ENCODE measurements around the gene ADSS1. TPM values are rescaled to one million over a fixed set of nuclear protein-coding genes. Genes with fewer than 3 reads are reported as not detected.

The ADSS1 gene
- total and polyA plus RNA-seq, 2 donors: 5.4 to 8.4 TPM

DNA sequence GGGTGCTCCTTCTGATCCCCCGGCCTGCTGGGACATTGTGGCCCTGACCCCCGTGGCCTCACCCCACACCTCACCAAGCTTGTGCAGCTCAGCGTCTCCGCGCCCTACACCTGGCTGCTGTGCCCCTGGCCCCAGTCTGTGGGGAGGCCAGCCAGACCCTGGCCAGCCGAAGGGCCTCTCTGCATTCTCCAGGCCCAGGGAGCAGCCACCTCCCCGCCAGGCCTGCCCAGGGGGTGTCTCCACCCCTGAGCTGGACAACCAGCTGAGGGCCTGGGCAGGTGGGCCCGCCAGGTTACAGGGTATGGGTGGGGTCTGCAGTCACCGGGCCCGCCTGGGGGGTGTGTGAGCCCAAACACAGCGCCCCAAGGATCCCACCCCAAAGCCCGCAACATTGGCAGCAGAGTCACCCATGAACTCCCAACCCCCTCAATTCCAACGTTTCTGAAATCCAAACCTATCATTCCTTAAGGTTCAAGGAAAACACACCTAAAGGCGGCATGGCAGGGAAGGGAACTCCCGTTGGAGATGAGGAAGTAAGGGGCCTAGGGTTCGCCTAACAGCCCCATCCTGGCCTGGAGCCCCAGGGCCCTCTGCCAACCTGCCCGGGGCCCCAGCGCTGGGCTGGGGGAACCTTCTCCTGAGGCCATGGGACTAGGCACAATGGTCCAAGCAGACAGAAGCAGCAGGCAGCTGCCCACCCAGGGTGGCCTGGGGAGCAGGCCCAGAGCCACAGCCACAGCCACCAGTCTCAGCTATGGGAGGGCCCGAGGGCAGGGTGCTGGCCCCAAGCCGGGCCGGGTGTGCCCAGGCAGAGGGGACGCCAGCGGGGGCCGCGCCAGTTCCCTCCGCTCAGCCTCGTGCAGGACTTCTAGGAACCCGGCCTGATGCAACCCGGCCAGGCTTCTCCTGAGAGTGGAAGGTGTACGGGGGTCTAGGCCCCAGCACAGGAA, 63.0 kb downstream of the ADSS1 start:
- H3K27ac ChIP-seq (ENCODE audit: low read depth): no peak overlapping the region
- no peaks in the 10 kb centered on the region for H3K4me1 ChIP-seq (ENCODE audit: insufficient read depth)
- DNase-seq (ENCODE audit: extremely low spot score): no peak
- WGBS: 83% methylated on average over 30 of the region's 30 CpGs
- H3K36me3 ChIP-seq (ENCODE audit: insufficient read depth): no peaks in the 10 kb centered on the region
- H3K4me3 ChIP-seq (ENCODE audit: low read depth, low read length): no peak overlapping the region

GRCh38 chr14:104787736-104788135, 63.7 kb downstream of the ADSS1 start:
- no peaks in the 10 kb centered on the region for H3K4me1 ChIP-seq (ENCODE audit: insufficient read depth)
- H3K4me3 ChIP-seq (ENCODE audit: low read depth, low read length): no peak overlapping the region
- 82% methylated on average over 7 of the region's 7 CpGs for WGBS
- no peak overlapping the region for H3K27ac ChIP-seq (ENCODE audit: low read depth)
- no peak for DNase-seq (ENCODE audit: extremely low spot score)
- H3K36me3 ChIP-seq (ENCODE audit: insufficient read depth): no peaks in the 10 kb centered on the region

- WGBS: 86% methylated on average over 14 of the region's 14 CpGs
- DNase-seq (ENCODE audit: extremely low spot score): no peak
- H3K4me3 ChIP-seq (ENCODE audit: low read depth, low read length): no peak overlapping the region
- no peak overlapping the region for H3K27ac ChIP-seq (ENCODE audit: low read depth)
- H3K4me1 ChIP-seq (ENCODE audit: insufficient read depth): peaks cover under 1% of the 10 kb centered on the region
- H3K36me3 ChIP-seq (ENCODE audit: insufficient read depth): no peaks in the 10 kb centered on the region
These were observed 64.3 kb downstream of the ADSS1 start for GRCh38 chr14:104788161-104788818.

DNA sequence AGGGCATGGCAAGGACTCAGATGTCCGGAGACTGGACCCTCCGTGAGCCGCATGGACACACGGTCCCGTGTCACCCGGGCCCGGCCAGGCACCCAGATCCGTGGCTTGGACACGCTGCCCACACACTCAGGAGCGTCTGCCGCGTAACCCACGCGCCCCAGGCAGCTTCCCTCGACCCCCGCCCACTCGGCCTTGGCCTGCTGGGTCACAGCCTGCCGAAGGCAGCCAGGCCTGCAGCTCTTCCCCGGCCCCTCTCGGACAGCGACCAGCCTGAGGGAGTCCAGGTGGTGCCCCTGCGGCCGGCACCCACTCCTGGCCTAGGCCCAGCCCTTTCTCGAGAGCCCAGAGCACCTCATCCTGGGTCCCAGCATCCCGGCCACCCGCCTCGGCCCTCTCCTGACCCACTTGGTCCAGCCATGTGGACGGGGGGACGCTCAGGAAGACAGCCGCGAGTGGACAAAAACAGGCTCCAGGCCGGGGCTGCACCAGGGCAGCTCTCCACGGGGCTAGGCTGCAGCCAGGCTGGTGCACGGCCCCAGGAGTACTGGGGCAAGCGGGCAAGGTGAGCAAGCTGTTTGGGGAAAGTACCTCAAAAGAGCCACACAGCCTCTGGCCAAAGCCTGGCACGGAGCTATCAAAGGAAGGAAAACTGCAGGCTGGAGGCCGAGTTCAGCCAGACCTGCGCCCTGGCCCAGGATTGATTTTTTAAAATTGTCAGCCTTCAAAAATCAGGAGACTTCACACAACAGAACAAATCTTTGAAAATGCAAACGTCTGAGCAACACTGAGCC, 65.0 kb downstream of the ADSS1 start:
- no peak overlapping the region for H3K4me3 ChIP-seq (ENCODE audit: low read depth, low read length)
- H3K4me1 ChIP-seq (ENCODE audit: insufficient read depth): peaks cover 2% of the 10 kb centered on the region
- 82% methylated on average over 39 of the region's 39 CpGs for WGBS
- no peaks in the 10 kb centered on the region for H3K36me3 ChIP-seq (ENCODE audit: insufficient read depth)
- no peak overlapping the region for H3K27ac ChIP-seq (ENCODE audit: low read depth)
- no peak for DNase-seq (ENCODE audit: extremely low spot score)

GRCh38 chr14:104789752-104790743, 66.0 kb downstream of the ADSS1 start:
- no peak overlapping the region for H3K27ac ChIP-seq (ENCODE audit: low read depth)

DNA sequence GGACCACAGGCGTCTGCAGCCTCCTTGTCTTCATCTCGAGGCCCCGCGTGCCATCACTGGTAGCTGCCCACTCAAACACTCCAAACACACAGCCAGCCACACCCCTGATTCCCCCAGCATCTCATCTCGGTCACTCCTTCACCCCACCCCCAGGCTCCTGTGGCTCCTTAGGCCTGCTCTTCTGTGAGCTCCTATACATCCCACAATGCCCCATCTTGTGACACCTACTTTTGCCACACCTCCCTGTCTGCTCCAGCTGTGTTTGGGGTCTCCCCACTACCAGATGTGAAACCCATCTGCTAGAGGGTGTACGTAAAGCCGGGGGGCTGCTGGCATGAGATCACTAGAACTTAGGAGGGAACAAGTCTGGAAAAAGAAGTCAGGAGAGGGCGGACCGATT, 67.4 kb downstream of the ADSS1 start:
- peaks cover 2% of the 10 kb centered on the region for H3K4me1 ChIP-seq (ENCODE audit: insufficient read depth)
- H3K27ac ChIP-seq (ENCODE audit: low read depth): no peak overlapping the region
- no peak overlapping the region for H3K4me3 ChIP-seq (ENCODE audit: low read depth, low read length)
- DNase-seq (ENCODE audit: extremely low spot score): no peak
- 89% methylated on average over 9 of the region's 9 CpGs for WGBS
- H3K36me3 ChIP-seq (ENCODE audit: insufficient read depth): no peaks in the 10 kb centered on the region

More at GRCh38 chr14:104789752-104790743, 66.0 kb downstream of the ADSS1 start:
- H3K4me1 ChIP-seq (ENCODE audit: insufficient read depth): peaks cover 2% of the 10 kb centered on the region
- WGBS: 87% methylated on average over 31 of the region's 31 CpGs
- no peak overlapping the region for H3K4me3 ChIP-seq (ENCODE audit: low read depth, low read length)
- H3K36me3 ChIP-seq (ENCODE audit: insufficient read depth): no peaks in the 10 kb centered on the region
- no peak for DNase-seq (ENCODE audit: extremely low spot score)

DNA sequence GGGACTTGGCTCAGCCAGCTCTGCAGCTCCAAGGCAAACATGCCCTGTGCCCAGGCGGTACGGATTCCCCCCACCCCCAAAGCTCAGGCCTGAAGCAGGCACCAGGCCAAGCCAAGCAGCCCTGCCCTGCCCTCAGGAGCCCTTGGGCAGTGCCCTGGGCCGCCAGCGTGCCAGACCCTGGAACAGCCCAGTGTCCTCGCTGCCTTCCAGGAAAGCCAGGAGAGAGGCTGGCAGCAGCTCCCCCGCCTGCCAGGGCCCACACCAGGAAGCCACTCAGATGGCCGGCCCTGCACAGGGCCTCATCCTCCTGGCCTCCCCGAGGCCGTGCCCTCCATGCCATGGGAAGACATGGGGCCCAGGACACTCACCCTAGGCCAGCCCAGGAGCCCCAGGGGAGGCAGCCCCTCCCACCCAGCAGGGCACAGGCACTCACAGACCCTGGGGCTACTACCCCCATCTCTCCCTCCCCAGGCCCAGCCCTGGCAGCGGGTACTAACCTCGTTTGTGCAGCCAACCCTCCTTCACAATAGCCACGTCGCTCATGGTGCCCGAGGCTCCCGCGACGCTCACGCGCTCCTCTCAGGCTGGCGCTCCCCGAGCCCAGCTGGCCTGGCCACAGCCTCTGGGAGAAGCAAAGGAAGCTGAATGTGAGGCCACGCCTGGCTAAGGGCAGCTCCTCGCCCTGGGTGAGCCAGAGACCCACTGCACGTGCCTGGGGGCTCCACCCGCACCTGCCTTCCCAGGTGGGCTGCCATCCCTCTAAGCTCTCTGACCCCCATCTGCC, 68.3 kb downstream of the ADSS1 start:
- WGBS: 87% methylated on average over 25 of the region's 25 CpGs
- Histone ChIP-seq H3K4me3 (ENCODE audit: low read depth, low read length) (no peak overlapping the region), H3K36me3 (ENCODE audit: insufficient read depth) (no peaks in the 10 kb centered on the region), H3K27ac (ENCODE audit: low read depth) (no peak overlapping the region), H3K4me1 (ENCODE audit: insufficient read depth) (peaks cover 2% of the 10 kb centered on the region)
- DNase-seq (ENCODE audit: extremely low spot score): no peak

- Histone ChIP-seq H3K27ac (ENCODE audit: low read depth) (no peak overlapping the region), H3K4me3 (ENCODE audit: low read depth, low read length) (no peak overlapping the region), H3K36me3 (ENCODE audit: insufficient read depth) (no peaks in the 10 kb centered on the region), H3K4me1 (ENCODE audit: insufficient read depth) (peaks cover 2% of the 10 kb centered on the region)
- WGBS: 80% methylated on average over 16 of the region's 16 CpGs
- DNase-seq (ENCODE audit: extremely low spot score): no peak
These were observed 69.1 kb downstream of the ADSS1 start for GRCh38 chr14:104792945-104793702.

DNA sequence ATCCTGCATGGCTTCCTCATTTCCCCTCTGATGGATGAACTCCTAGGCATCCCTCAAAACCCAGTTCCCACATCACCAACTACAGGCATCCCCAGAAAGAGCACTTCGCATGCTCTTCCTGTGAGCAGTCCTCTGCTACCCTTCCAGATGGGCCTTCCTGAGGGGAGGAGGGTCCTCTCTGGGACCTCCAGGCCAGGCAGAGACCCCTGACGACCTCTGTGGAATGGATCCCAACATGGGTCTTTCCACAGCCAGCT, 69.6 kb downstream of the ADSS1 start:
- Histone ChIP-seq H3K36me3 (ENCODE audit: insufficient read depth) (no peaks in the 10 kb centered on the region), H3K27ac (ENCODE audit: low read depth) (no peak overlapping the region), H3K4me1 (ENCODE audit: insufficient read depth) (peaks cover 2% of the 10 kb centered on the region), H3K4me3 (ENCODE audit: low read depth, low read length) (no peak overlapping the region)
- no peak for DNase-seq (ENCODE audit: extremely low spot score)
- WGBS: 84% methylated on average over 2 of the region's 2 CpGs

DNA sequence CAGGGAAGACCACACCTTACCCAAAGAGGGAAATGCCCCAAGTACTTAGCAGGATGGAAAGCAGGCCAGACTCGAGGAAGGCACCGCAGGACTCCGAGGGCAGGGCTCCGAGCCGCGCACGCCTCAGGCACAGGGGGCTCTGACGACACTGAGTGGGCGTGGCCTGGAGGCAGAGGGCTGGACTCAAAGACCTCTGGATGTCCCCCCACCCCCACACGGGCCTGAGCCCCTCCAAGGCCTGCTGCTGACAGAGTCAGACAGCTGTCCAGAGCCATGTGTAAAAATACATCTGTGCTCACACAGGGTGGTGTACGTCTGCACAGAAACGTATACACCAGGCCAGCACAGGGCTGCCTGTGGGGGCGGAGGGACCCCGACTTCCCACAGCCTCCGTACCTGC, 70.1 kb downstream of the ADSS1 start:
- H3K36me3 ChIP-seq (ENCODE audit: insufficient read depth): no peaks in the 10 kb centered on the region
- no peak overlapping the region for H3K27ac ChIP-seq (ENCODE audit: low read depth)
- H3K4me3 ChIP-seq (ENCODE audit: low read depth, low read length): peak overlapping the region; percentile 90
- peaks cover 2% of the 10 kb centered on the region for H3K4me1 ChIP-seq (ENCODE audit: insufficient read depth)
- DNase-seq (ENCODE audit: extremely low spot score): no peak
- WGBS: 8% methylated on average over 15 of the region's 15 CpGs

DNA sequence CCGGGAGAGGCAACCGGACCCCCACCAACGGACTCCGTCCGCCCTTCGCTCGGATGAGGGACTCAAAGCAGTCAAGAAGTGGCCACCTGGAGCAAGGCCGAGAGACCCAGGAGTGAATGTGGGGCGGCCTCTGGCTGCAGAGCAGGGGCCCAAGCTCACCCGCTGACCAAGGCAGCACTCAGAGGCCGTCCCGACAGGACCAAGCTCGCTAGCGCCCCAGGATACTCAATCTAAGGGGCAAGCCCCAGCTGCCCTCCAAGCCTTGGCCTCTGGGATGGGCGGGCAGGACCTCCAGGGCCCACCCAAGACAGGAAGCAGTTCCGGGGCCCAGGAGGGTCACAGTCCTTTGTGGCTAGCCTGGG, 70.6 kb downstream of the ADSS1 start:
- peaks cover 2% of the 10 kb centered on the region for H3K4me1 ChIP-seq (ENCODE audit: insufficient read depth)
- WGBS: 6% methylated on average over 16 of the region's 16 CpGs

More for the DNA sequence above, 70.6 kb downstream of the ADSS1 start:
- peak overlapping the region; percentile 90 for H3K4me3 ChIP-seq (ENCODE audit: low read depth, low read length)
- DNase-seq (ENCODE audit: extremely low spot score): no peak
- no peaks in the 10 kb centered on the region for H3K36me3 ChIP-seq (ENCODE audit: insufficient read depth)
- H3K27ac ChIP-seq (ENCODE audit: low read depth): no peak overlapping the region

Measured in urinary bladder (tissue), 4 donors.